Activated CD8-positive, alpha-beta memory T cell treated with anti-CD3 and anti-CD28 coated beads, Interleukin-2, amount 50 U/mL, for 4 hours (primary cell): Measurements from ENCODE around the gene FAM204A.
A peak's percentile ranks its signal among the peaks of the same experiment; 100 is the strongest.

Experiments
- DNase-seq: peaks from one replicate; pipeline ENCODE4 v3.0.0-alpha.2; 2020

FAM204A gene

DNA sequence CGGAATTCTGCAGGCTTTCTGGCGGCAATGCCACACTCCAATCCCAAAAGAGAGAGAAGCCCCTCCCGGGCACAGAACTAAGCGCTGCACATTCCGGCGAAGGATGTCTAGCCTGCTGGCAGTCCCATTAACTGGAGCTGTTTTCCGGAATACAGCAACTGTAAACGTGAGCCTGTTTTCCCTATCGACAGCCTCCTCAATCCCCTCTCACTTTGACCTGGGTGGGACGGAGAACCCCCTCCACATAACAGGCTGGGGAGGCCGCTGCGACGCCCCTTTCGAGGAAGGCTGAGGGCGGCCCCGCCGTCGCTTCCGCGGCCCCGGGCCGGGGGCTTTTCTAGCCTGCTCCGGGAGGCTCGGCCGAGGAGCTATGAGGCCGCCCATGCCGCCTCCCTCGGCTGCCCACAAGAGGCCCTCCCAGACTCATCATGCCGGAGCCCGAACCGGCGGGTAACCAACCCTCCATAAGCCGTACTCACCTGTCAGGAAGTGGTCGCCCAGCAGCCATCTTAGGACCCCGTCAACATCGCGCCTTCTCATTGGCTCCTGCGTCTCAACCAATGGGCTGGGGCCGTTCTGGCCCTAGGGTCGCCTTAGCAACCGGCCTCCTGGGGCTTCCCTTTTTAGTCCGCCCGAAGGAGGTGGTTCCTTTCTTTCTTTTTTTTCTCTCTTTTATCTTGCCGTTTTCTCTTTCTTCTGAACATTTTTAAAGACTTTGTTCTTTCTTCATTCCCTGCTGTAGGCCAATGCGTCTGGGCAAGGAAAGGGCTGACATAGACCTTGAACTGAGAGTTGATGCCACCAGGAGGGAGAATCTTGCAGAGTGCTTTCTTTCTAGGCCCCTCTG lies at the start of gene FAM204A:
Gene FAM204A (minus strand): TSS at position 534 of the 847 bp plus-strand sequence. CDS start 5,909 bp downstream, outside the sequence.
- peak; percentile 96 for DNase-seq

DNA sequence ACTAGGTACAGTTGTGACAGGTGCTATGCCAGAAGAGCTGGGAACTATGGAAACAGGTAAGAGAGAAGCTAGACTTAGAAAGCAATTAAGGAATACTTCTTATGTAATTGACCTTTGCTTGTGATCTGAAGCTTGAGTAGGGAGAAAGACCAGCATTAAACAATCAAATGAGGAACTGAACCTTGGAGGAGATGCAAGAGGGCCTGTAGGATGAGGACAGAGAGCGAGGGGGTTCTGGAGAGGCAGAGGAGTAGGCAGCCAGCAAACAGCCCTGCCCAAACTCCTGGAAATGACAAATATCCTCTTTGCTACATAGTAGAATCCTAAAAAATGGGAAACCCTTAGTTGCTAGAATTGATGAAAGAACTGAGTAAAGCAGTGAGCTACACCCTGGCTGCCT lies 41.6 kb upstream of the FAM204A start:
- DNase-seq, result no peak

DNA sequence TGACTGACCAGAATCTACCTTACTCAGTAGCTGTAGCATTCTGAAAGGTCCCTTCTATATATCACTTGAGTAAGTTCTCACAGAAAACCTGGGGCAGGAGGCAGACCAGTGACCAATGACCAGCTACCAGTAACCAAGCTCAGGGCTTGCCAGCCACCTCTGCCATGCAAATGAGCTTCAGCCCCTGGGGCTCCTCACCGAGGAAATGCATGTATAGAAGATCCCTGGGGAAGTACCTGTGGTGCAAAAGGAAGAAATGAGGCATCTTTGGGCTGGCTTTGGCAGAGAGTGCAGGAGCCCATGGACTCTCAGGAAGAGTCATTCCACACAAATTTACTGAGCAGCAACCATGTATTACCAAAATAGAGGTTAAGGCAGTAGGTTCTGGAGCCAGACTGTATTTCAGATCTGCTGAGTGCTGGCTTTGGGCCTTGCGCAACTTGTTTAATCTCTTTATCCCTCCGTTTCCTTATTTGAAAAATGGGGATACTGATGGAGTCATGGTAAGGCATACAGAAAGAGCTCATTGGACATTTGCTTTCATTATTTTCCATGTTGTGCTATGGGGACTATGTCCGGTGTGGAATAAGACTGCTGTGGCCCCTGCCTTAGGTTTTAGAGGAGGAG lies 41.1 kb upstream of the FAM204A start:
- no peak for DNase-seq

DNA sequence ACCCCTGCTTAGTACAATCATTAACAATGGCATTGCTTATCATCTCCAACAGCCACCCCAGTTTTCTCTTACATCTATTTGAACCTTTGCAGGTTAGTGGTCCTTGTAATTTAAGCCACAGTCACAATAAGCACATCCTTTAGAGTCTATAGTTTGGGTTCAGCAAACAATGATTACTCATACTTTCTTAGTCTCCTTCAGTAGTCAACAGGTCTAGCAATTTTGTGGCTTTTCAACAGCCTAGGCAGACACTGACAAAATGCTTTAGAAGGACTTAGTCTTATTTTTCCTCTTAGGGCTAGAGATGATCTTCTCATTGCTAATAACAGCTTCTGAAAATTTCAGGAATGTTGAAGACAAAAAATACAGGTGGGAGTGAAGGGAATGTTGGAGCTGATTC lies 32.3 kb upstream of the FAM204A start:
- DNase-seq, result no peak

DNA sequence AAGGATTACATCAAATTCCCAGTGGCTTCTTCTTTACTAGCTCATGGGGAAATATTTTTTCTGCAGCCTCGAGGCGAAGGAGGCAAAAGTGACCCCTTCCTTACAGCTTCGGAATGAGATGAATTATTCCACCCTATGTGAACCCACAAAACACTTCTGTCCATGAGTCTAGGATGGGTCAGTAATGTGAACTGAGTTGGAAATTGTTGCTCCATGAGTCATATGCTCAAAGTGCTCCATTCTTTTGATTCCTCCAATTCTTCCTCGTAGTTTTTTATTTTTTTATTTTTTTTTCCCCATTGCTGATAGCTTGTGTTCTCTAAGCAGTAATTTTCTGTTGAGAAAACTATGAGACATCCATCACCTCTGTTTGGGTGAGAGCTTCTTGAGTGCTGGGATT lies 31.7 kb upstream of the FAM204A start:
- no peak for DNase-seq

DNA sequence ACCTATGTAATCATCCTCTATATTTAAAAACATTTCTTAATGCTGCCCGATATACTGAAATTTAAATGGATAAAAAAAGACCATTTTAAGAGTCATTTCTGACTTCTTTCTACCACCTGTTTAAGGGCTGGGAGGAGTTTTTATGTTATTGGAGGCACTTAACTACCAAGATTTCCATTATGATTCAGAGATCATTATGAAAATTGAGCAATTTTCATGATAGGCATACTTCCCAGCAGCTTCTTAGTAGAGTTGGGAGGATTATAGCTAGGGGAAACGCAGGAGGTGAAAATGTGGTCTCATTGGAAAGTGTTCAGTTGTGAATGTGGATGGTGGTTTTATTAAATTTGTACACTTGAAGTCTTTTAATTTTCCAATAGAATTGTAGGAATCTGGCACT lies 28.4 kb upstream of the FAM204A start:
- no peak for DNase-seq

DNA sequence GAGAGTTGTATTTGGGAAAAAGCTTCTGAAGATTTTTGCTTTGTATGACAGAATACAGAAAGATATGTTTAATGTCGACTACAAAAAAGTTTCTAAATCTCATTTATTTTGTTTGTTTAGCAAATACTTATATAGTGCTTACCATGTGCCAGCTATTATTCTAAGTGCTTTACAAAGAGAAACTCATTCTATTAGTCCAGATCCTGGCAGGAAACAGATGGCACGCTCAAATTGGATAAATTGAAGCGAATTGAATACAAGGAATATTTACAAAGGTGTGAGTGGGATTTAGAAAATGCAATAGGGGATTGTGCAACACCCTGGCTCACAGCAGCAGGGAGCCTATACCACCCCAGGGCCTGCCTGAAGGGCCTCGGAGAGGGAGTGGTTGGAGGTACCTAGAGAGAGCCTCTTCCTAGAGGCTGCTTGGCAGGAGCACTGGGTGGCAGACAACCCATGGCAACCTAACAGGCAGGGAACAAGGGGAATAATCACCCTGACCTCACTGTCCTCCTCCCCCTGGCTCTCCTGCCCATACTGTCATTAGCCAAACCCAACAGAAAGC lies 27.6 kb upstream of the FAM204A start:
- DNase-seq, result no peak

DNA sequence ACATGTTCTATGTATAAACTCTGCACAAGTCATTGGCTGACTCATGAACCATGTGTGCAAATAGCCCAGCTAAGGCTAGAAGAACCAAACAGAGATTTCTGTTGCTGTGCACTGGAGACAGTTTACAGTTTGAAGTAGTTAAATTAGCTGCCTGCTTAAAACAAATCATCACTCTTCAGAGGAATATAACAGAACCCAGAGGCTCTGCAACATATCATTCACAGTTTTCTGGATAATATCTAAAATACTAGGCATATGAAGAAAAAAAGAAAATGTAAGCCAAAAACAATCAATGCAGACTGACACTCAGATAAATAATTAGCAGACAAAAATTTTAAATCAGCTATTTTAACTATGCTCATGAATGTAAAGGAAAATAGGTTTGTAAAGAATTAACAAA lies 23.6 kb upstream of the FAM204A start:
- DNase-seq, result no peak

DNA sequence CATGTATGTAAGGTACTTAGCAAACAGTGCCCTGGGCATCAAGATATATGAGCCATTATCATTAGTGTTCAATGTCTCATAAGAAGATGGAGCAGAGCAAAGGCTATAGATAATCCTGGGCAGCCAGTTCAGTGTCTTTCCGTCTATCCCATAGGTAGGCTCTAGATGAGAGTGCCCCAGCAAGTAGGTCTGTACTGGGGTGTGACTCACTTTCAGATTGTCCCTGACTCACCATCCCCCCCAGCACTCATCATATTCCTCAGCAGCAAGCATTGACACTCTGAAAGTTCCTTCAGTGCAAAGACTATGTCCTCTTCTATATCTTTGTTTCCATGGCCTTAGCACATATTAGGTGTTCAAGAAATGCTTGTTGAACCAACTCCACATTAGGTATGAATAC lies 20.0 kb upstream of the FAM204A start:
- DNase-seq, result no peak

DNA sequence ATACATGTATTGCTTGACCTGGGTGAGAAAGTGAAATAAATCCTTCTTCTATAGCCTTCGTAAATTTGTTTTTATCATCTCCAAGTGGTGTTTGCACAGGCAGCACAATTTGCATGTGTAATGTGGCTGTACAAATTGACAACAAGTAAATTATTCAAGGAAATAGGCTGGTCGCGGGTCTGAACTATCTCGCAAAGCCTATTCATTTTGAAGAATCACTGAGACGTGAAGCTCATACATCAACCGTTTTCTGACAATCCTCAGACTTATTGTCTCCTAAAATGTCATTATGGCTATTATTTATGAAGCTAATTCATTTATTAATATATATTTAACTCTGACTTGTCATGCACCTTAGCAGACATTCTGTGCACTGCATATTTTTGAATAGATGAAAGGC lies 16.2 kb upstream of the FAM204A start:
- DNase-seq, result no peak

DNA sequence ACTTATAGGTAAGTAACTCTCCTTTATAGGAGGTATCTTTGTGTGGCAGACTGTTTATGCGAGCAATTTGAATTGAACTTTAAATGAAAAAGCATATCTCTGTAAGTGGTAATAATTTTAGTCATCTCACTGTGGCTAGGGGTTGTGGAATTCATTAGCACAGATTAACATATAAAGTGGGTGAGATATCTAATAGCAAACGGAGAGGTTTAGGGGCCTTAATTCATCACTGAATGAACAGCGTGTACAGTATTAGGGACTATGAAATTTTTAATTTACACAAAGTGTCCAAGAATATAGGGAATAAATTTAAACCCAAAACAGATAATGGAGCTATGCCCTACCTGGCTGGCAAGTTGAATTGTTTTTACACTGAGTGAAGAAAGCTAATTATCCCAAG lies 15.7 kb upstream of the FAM204A start:
- no peak for DNase-seq

DNA sequence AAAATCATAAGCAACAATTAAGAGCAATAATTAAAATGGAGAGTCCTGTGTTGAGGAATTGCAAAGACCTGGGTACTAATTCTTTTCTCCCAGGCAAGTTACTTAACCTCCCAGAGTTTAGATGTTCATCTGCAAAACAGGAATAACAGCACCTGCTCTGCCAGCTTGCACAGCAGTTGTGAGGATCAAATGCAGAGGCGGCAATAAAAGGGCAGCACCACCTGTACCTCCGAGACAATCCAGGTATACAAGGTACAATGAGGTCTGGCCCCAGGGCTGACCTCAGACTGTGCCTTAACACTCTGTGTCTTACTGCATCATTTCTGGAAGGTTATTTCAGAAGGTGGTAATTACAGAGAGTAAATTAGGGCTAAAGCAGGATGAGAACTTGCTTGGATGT lies 14.5 kb upstream of the FAM204A start:
- DNase-seq, result no peak

DNA sequence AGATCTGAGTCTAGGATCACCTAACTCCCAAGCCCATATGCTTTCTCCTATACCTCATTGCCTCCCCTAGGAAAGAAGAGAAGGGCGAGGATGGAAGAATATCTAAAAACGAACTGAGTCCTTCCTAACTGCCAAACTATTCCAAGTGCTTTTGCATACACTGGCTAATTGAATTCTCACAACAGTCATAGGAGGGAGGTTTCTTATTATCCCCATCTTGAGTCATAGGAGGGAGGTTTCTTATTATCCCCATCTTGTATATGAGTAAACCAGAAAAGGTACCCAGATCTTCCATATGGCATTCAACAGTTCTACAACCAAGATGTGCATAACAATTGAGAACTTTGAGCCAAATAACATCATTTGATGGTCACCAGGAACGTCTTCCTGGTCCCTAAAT lies 13.1 kb upstream of the FAM204A start:
- DNase-seq, result no peak

DNA sequence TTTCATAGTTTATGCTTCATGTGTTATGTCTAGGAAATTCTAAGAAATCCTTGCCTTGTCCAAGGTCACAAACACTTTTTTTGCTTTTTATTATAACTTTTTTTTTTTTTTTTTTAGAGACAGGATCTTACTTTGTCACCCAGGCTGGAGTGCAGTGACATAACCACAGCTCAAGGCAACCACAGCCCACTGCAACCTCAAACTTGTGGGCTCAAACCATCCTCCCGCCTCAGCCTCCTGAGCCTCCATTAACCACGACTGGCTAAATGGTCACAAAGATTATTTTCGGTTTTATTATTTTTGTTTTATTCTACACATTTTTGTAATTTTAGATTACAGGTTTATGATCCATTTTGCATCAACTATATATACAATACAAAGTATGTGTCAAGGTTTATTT lies 7.1 kb upstream of the FAM204A start:
- no peak for DNase-seq

DNA sequence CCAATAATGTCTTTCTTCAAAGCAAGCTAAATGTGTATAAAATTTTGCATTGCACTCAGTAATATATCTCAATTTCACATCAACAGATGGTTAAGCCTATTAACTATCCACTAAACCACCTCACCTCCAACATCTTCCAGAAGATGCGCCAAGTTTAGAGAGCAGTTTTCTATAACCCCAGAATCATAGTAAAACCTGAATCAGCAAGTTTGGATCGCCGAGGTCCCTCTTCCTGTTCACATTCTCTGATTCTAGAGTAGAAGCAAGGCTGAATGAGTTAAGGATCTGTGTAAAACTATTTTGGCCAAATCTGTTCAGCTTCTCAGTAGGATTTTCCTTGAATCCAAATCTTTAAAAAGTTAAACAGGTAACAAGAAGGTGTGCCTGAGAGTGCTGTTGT lies 1.4 kb upstream of the FAM204A start:
- DNase-seq, result no peak

DNA sequence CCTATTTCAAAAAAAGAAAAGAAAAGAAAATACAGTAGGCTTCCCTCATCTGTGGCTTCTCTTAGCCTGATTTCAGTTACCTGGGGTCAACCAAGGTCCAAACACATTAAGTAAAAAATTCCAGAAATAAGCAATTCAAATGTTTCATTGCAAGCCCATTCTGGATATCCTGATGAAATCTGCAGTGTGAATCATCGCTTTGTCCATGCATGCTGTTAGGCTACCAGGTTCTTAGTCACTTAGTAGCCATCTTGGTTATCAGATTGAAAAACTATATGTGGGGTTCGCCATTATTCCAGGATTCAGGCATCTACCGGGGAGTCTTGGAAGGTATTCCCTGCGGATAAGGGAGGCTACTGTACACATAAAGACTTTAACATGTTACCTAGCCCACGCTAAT lies 991 bp upstream of the FAM204A start:
- no peak for DNase-seq

DNA sequence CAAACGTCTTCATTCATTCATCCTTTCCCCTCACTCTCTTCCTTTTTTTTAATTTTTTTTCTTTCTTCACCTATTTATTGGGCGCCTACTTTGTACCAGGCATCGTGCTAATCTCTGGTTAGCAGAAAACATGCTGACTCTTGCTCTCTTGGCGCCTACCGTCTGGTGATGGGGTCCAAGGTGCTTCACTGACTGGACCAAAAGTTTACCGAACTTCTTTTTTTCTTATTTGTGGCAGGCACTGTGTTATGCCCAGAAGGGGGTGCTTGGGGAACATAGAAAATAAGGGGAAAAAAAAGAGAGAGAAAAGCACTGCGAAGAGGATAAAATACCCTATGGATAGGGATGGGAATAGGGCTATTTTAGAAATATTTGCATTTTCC lies 505 bp upstream of the FAM204A start:
- no peak for DNase-seq

DNA sequence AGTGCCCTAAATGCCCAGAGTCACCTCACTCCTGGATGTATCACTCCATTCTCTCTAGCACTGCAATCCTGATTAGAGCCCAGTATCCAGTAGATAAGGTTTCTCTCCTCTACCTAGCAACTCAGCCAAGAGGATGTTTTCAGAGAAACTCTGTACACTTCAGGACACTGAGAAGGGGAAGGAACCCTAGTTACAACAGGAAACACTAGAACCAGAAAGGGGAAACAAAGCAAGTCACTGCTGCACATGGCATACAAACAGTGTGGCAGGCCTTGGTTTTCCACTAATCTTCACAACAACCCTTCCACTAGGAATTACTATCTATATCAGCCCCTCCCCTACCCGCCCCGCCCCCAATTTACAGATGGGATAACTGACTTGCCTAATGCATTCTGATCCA lies 1.6 kb downstream of the FAM204A start:
- DNase-seq, result no peak

DNA sequence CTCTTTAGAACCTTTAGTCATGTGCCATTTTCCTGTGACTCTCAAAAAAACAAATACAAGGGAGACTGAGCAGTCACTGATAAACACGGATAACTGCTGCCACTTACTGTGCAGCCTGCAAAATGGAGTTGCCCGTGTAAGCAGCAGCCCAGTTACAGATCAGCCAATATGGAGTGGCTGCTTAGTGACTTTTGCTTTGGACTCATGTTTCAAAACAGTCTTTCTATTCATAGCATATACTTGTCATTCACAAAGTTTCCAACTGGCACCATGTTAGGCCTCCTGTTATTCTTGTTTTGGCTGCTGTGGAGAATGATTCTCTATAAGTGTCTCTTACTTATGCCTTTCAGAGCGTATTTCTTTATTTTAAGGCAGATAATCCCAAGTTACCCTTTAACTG lies 3.0 kb downstream of the FAM204A start:
- no peak for DNase-seq

DNA sequence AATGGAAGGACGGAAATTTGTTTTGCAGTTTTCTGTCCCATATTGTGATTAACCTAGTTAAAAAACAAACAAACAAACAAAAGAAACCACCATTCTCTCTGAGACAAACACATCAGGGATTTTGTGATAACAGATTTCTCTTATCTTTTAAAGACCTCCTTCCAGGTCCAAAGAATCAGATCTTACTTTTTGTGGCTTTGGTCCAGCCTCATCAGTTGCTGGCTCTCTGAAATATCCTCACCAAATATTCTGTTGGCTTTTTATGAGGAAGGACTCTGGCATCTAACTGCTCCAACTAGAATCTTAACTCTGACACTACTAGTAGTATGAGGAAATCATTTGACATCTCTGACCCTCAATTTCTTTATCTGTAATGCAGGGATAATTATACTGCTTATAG lies 4.8 kb downstream of the FAM204A start:
- DNase-seq, result no peak

DNA sequence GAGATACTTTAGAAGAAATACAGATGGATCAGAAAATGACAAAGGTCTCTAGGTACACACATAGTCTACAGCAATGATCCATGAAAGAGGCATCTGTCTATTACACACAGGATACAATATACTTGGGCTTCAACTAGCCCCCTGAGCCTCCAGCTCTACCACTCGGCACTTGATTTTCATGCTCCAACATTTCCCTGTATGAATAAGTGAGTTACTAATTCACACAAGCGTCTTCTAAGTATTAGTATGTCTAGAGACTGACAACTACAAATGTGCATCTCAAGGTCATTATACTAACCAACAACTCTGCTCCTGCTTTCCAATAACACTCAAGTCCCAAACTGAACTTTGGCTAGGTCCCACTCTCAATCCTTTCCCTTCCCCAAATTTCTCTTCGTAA lies 8.3 kb downstream of the FAM204A start:
- no peak for DNase-seq

DNA sequence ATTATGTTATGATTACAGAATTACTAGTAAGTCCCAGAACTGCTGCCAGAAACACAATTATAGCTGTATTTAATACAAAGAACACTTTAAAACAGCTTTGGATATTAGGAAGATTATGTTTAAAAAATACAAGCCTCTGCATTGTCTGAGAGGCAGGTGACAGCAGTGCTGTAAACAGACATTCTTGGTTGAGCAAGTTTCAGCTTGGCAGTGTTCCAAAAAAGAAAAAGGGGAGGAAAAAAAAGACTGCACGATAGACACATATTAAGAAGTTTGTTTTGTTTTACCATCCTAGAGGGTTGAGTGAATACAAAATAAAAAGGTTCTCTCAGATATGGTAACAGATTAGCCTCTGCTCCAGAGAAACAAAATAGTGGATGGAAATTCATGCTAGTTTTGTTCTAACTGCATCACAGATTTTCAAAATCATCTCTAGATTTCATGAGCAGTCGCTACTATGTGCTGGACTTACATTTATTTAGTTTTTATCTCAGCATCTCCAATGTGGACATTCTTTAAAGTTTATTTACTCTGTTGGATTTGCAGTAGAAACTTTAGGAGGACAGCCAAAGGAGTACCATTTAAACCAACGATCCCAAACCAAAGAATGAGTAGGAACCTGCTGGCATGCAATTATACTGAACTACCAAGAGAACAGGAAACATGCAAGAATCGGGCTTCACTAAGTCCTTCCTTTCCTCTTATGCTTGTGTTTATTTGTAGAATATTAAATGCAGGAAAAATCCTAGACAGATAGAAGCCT lies 9.0 kb downstream of the FAM204A start:
- no peak for DNase-seq

DNA sequence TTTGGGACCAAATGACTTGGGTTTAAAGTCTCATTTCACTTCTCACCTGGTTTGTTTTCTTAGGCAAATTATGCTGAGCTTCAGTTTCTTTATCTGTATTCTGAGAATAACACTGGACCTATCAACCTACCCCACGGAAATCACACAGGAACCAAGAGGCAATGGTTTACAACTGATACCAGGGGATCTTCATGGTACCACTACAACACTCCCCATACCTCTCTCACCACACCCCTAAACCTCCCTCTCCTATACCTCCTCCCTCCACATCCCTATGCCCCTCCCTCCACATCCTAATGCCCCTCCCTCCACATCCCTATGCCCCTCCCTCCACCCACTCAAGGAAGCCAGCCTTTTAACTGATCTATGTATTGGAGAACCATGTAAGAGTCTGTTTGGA lies 9.9 kb downstream of the FAM204A start:
- DNase-seq, result no peak
